GM18505 (cell line): ENCODE results near the gene HDGFL2.
"Not testable (repeated sequence)": the region's sequence is repeated elsewhere in the genome, so short reads cannot be mapped to it uniquely, and the experiment has no call there.

Experiments
- ATAC-seq: cut with Tn5 transposase; IDR thresholded peaks from one replicate; pipeline ENCODE4 v1.9.1; 2021; ENCODE audit not compliant: unreplicated experiment
- POLR2A ChIP-seq: IDR thresholded peaks from 4 replicates; pipeline ENCODE4 v1.6.1; 2011; ENCODE audit warnings: borderline replicate concordance; ENCODE audit not compliant: insufficient read depth, insufficient read length; ENCODE audit errors: extremely low read depth

HDGFL2 gene

GRCh38 chr19:4537953-4538600 is 66.0 kb downstream of the HDGFL2 start:
- ATAC-seq = no peak
- TF ChIP-seq POLR2A = no peak

- ATAC-seq = no peak
- TF ChIP-seq POLR2A = no peak
Measured at GRCh38 chr19:4538601-4538954, 66.5 kb downstream of the HDGFL2 start.

- ATAC-seq = no peak
- no peak for TF ChIP-seq POLR2A
Measured at GRCh38 chr19:4539169-4539692, 67.1 kb downstream of the HDGFL2 start.

- ATAC-seq = no peak
- peak; percentile 61 for TF ChIP-seq POLR2A
Measured at GRCh38 chr19:4539693-4540581, 67.8 kb downstream of the HDGFL2 start, which contains the start of gene LRG1. LRG1 (minus strand) TSS chr19:4540036; CDS start chr19:4540013, 23 bp downstream.

- ATAC-seq = no peak
- no peak for TF ChIP-seq POLR2A
Measured at GRCh38 chr19:4541114-4541805, 69.2 kb downstream of the HDGFL2 start.

- not testable (repeated sequence) for ATAC-seq
Measured at GRCh38 chr19:4541806-4542145, 69.7 kb downstream of the HDGFL2 start.

GRCh38 chr19:4542896-4543841 is 71.1 kb downstream of the HDGFL2 start:
- ATAC-seq = no peak
- no peak for TF ChIP-seq POLR2A

- no peak for TF ChIP-seq POLR2A
Measured at GRCh38 chr19:4543842-4544647, 71.9 kb downstream of the HDGFL2 start.

GRCh38 chr19:4547303-4548237 is 75.5 kb downstream of the HDGFL2 start:
- no peak for ATAC-seq
- TF ChIP-seq POLR2A = no peak

More at GRCh38 chr19:4543842-4544647, 71.9 kb downstream of the HDGFL2 start:
- ATAC-seq = no peak

GRCh38 chr19:4548238-4548584 is 76.1 kb downstream of the HDGFL2 start:
- no peak for TF ChIP-seq POLR2A
- no peak for ATAC-seq

GRCh38 chr19:4550018-4550417 is 77.9 kb downstream of the HDGFL2 start:
- ATAC-seq = no peak
- no peak for TF ChIP-seq POLR2A
